ENCODE results near the gene SEPSECS.

SEPSECS gene

DNA sequence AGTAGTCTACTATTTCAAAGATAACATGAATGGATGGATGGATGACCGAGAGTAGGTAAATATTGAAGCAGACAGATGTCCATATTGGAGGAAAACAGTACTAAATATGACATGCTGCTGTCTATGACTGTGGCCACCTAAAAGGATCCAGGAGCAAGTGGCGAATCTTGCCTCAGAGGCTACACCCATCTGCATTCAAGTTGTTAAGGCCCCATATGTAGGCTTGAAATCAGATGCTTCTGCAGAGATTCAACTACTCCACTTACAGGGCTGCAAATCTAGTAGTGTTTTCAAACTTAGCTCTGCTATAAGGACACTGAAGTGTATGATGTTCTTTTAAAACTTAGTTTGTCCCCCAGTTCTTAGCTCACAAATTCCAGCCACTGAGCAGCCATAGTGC lies 28.9 kb downstream of the SEPSECS start:
- Mint-ChIP-seq H3K9me3 (peaks cover 3% of the 10 kb centered on the region), H3K4me3 (no peak overlapping the region), H3K27ac (no peak overlapping the region), H3K36me3 (ENCODE audit: low read depth) (peaks cover 35% of the 10 kb centered on the region), H3K4me1 (ENCODE audit: low read depth) (peaks cover 11% of the 10 kb centered on the region), H3K27me3 (no peaks in the 10 kb centered on the region)
- no peak for DNase-seq

DNA sequence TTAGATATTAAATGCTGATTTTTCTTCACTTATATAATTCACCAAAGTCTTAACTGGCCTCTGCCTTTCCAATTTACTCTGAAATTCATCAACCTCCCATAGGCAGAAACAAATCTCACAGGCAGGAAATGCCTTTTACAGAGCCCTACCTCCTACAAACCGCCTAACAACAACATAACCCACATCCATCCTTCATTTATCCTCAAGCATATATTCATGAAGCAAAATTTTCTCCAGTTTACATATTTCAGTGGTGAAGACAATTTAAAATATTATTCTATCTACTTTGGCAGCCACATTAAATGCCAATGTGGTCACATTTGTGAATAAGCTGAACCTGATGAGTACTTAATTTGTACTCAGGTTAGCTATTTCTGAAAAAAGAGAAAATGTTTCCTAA lies 30.3 kb downstream of the SEPSECS start:
- no peak for DNase-seq
- no peak overlapping the region for H3K27ac Mint-ChIP-seq
- H3K4me1 Mint-ChIP-seq (ENCODE audit: low read depth) = peaks cover 4% of the 10 kb centered on the region

DNA sequence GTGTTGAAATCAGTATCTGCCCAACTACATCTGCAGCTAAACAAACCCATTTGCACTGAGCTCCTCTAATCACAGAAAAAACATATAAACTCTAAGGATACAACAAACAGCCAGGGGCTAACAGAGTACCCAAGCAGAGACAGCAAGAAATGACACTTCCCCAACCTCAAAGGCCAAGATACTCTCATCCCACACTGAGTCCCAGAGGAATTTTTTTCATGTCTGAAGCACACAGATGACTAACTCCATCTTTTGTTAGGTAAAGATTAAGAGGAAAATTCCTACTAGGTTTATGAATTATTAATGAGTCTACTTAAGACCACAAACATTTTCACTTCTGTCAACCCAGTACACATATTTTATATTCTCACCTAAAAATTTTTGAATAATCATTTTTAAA lies 31.6 kb downstream of the SEPSECS start:
- no peaks in the 10 kb centered on the region for H3K27me3 Mint-ChIP-seq
- H3K9me3 Mint-ChIP-seq = no peaks in the 10 kb centered on the region
- H3K4me1 Mint-ChIP-seq (ENCODE audit: low read depth) = peaks cover 5% of the 10 kb centered on the region
- peaks cover 43% of the 10 kb centered on the region for H3K36me3 Mint-ChIP-seq (ENCODE audit: low read depth)
- H3K4me3 Mint-ChIP-seq = no peak overlapping the region
- no peak overlapping the region for H3K27ac Mint-ChIP-seq
- DNase-seq = no peak

More for the DNA sequence above, 30.3 kb downstream of the SEPSECS start:
- peaks cover 34% of the 10 kb centered on the region for H3K36me3 Mint-ChIP-seq (ENCODE audit: low read depth)
- peaks cover 3% of the 10 kb centered on the region for H3K9me3 Mint-ChIP-seq
- H3K27me3 Mint-ChIP-seq = no peaks in the 10 kb centered on the region
- no peak overlapping the region for H3K4me3 Mint-ChIP-seq

DNA sequence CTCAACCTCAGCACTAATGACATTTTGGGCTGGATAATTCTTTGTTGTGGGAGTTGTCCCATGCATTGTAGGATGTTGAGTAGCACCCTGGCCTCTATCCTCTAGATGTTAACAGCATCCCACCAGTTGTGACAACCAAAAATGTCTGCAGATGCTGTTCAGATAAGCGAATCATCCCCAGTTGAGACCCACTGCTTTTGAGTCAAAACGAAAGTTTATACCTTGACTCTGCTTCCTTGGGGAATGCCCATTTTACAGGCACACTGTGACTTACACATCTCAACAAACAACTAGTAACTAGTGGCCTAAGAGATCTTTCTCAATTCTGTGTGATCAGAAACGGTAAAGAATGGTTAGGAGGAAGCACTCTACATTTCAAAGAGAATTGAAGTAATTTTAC lies 37.0 kb downstream of the SEPSECS start:
- no peak overlapping the region for H3K4me3 Mint-ChIP-seq
- H3K9me3 Mint-ChIP-seq = no peaks in the 10 kb centered on the region
- no peak for DNase-seq
- no peaks in the 10 kb centered on the region for H3K27me3 Mint-ChIP-seq
- H3K27ac Mint-ChIP-seq = peak overlapping the region; percentile 75
- peaks cover 13% of the 10 kb centered on the region for H3K4me1 Mint-ChIP-seq (ENCODE audit: low read depth)
- H3K36me3 Mint-ChIP-seq (ENCODE audit: low read depth) = peaks cover 62% of the 10 kb centered on the region

DNA sequence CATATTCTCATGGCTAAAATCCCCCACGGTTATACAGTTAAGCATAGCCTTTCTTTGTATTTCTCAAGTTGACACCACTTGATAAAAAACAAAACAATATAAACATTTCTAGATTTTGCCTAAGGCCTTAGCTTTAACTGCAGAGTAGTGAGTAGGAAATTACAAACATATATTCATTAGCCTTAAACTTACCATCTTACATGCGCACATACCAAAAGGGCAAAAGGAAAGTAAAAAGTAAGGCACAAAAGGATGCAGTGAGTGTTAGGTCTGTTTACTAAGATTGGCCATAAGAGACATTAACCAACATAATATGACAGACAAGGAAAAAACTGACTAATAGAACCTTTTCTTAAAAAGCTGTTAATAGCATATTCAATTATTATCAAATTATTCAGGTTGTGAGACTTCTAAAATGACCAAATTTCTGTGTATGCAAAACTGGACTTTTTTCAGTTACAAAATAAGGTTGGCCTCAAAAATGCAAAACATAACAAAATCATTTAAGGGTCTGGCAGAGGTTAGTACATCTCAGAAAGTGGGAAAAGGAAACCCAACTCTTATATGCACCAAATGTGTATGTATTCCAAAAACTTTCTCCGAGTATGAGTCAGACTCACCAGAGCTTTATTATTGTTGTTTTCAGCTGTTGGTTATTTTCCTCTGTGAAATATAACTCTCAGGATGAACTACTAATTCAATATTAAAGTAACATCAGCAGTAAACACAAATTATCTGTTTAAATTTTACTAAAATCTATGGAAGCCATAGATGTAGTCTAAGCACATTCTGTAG lies 39.9 kb downstream of the SEPSECS start:
- Mint-ChIP-seq H3K9me3 (no peaks in the 10 kb centered on the region), H3K27me3 (no peaks in the 10 kb centered on the region), H3K4me1 (ENCODE audit: low read depth) (peaks cover 13% of the 10 kb centered on the region), H3K36me3 (ENCODE audit: low read depth) (peaks cover 43% of the 10 kb centered on the region), H3K4me3 (no peak overlapping the region), H3K27ac (no peak overlapping the region)
- DNase-seq = no peak

DNA sequence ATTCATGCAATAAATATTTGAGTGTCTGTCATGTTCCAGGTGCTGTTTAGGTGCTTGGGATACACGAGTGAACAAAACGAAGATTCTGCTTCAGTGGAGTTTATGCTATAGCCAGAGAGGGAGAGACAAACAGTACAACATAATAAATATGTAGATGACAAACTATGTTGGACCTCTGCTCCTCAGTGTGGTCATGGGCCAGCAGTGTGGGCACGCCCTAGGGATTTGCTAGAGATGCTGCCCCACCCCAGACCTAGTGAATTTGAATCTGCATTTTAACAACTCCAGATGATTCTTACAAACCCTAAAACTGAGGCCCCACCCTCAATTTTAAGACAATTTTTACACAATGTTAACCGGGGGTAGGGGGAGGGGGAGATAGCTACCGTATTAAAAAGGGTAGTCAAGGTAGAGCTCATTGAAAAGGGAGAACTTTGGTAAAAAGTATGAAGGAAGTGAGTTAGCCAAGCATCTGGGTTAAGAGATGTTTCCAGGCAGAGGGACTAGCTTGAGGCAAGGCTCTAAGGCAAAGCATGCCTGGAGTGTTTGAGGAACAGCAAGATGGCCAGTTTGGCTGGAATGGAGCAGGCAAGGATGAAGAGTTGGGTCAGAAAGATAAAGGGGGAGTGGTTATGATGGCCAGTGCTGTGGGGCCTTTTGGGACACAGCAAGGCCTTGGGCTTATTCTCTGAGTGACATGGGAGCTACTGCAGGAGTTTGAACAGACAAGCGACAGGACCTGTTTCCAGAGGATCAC lies 42.4 kb downstream of the SEPSECS start:
- no peak overlapping the region for H3K27ac Mint-ChIP-seq
- no peaks in the 10 kb centered on the region for H3K9me3 Mint-ChIP-seq
- no peaks in the 10 kb centered on the region for H3K27me3 Mint-ChIP-seq
- no peak for DNase-seq
- H3K36me3 Mint-ChIP-seq (ENCODE audit: low read depth) = peaks cover 22% of the 10 kb centered on the region
- H3K4me3 Mint-ChIP-seq = no peak overlapping the region
- peaks cover 3% of the 10 kb centered on the region for H3K4me1 Mint-ChIP-seq (ENCODE audit: low read depth)

DNA sequence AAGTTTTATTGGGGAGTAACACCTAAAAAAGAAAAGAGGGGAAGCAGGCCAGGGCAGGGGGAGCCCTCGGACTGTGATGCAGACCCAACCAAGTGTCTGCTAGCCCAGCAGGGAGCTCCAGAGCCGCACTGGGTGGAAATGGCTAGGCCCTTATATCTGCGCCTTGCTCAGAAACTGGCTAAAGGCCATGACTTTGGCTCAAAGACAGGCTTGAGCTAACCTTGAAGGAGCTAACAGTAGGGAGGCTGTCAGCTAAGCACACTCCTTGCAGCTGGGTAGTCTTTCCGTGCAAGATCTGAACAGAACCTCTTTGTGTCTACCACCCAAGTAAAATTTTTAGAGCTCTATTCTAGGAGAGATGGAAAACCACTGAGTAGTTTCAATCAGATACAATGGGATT lies 43.0 kb downstream of the SEPSECS start:
- DNase-seq = no peak
- Mint-ChIP-seq H3K4me3 (no peak overlapping the region), H3K27me3 (no peaks in the 10 kb centered on the region), H3K36me3 (ENCODE audit: low read depth) (peaks cover 15% of the 10 kb centered on the region), H3K27ac (no peak overlapping the region), H3K9me3 (no peaks in the 10 kb centered on the region), H3K4me1 (ENCODE audit: low read depth) (no peaks in the 10 kb centered on the region)

DNA sequence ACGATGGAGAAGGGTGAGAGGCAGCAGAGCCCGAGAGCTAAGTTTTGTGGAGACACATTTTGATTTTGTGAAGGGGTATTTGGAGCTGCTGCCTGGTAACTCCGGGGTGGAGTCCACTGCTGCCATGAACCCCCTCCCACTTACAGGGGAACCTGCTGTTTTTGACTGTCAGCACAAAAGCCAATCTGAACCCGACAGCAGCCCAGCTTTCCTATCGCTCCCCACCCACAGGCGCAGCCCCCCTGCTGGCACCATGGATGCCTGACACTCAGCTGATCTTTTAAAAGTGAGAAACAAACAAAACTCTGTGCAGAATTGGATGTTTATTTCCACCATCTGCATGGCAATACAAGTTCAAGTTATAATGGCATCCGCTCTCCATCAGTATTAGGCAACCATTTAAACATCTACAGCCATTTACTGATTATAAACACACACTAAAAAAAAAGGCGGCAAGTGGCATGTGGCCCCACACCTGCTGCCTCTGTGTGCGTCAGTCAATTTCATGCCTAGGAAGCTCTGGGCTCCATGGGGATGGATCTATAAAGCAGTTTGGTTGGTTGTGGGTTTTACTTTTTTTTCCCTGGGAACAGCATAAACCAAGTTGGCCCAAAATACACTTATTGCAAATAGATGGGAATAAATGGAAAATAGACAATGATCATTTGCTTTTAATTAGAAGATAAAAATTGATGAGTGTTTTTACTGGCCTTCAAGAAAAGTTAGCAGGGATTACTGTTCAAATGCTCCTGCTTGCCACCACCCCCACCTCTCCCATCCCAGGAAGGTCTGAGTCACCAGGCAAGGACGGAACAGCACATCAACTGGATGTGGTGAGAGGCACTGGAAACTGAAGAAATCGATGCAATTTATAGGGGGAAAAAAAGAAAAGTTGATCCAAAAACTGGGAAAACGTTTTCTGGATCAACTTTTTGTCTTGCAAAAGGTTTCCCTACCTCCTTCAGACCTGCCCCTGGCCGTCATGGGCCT lies 46.0 kb downstream of the SEPSECS start:
- DNase-seq = no peak
- no peak overlapping the region for H3K4me3 Mint-ChIP-seq

DNA sequence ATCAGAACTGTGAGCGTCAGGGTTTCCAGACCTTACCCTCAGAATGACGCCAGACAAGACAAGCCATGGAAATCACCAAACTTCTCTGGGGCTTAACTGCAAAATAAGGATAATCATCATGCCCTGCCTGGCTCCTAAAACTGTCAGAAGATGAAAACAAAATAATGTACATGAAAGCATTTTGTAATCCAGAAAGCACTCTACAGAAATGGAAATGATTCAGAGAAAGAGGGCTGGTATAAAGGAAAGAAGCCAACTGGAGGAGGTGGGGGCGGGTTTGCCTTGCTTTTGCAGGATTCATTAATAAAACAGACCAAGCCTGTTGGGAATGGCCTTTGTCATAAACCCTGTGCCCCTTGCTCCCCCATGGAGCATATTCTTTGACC lies 47.3 kb downstream of the SEPSECS start:
- Mint-ChIP-seq H3K27me3 (no peaks in the 10 kb centered on the region), H3K4me3 (no peak overlapping the region), H3K27ac (no peak overlapping the region), H3K4me1 (ENCODE audit: low read depth) (no peaks in the 10 kb centered on the region), H3K36me3 (ENCODE audit: low read depth) (no peaks in the 10 kb centered on the region), H3K9me3 (no peaks in the 10 kb centered on the region)
- DNase-seq = no peak

More for the DNA sequence above, 46.0 kb downstream of the SEPSECS start:
- Mint-ChIP-seq H3K27me3 (no peaks in the 10 kb centered on the region), H3K36me3 (ENCODE audit: low read depth) (no peaks in the 10 kb centered on the region), H3K9me3 (no peaks in the 10 kb centered on the region), H3K27ac (no peak overlapping the region), H3K4me1 (ENCODE audit: low read depth) (no peaks in the 10 kb centered on the region)

DNA sequence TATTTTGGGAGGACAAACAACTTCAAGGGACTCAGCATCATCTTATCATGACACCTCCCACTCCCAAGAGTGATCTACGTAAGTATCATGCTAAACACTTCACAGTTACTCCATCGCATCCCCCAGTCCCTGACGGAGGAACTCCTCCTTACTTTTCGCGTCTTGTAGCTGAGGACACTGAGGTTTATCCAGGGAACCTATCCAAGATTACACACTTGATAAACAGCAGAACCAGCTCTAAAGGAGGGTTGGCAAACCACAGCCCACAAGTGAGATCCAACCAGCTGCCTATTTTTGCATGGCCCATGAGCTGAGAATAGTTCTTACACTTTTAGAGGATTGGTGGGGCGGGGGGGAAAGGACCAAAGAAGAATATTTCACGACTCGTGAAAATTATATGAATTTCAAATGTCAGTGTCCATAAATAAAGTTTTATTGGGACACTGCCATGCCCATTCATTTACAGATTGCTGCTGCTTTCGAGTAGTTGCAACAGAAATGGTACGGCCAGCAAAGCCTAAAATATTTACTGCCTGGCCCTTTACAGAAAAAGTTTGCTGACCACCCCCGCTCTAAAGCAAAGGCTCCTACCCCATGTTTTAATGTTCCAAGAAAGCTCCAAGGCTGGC lies 47.8 kb downstream of the SEPSECS start:
- DNase-seq = no peak
- no peak overlapping the region for H3K4me3 Mint-ChIP-seq
- no peaks in the 10 kb centered on the region for H3K27me3 Mint-ChIP-seq
- no peaks in the 10 kb centered on the region for H3K36me3 Mint-ChIP-seq (ENCODE audit: low read depth)
- H3K9me3 Mint-ChIP-seq = no peaks in the 10 kb centered on the region
- no peak overlapping the region for H3K27ac Mint-ChIP-seq
- no peaks in the 10 kb centered on the region for H3K4me1 Mint-ChIP-seq (ENCODE audit: low read depth)

DNA sequence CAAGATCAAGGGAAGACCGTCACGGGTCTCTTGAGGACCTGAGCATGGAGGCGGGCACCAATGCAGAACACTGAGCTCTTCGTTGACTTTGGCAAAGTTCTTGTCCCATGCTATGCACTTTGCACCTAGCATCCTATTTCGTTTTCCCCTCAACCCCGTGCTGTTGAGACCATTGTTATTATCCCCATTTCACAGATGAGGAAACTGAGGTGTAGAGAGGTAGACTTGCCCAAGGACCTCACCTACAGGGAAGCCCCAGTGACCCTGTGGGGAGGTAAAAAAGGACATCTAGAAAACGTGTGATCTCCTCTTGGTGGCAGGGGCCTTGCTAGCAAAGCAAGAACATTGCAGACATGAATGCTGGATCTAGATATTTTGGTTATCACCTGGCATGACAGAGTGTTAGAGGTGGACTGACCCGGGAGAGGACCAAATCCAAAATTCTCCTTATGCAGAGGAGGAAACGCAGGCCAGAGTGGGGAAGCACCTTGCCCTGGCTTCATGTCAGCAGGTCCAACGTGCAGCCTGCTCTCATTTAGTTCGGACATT lies 48.5 kb downstream of the SEPSECS start:
- no peaks in the 10 kb centered on the region for H3K4me1 Mint-ChIP-seq (ENCODE audit: low read depth)
- no peaks in the 10 kb centered on the region for H3K36me3 Mint-ChIP-seq (ENCODE audit: low read depth)
- no peak overlapping the region for H3K27ac Mint-ChIP-seq
- no peaks in the 10 kb centered on the region for H3K27me3 Mint-ChIP-seq
- no peak overlapping the region for H3K4me3 Mint-ChIP-seq
- no peaks in the 10 kb centered on the region for H3K9me3 Mint-ChIP-seq
- DNase-seq = no peak

DNA sequence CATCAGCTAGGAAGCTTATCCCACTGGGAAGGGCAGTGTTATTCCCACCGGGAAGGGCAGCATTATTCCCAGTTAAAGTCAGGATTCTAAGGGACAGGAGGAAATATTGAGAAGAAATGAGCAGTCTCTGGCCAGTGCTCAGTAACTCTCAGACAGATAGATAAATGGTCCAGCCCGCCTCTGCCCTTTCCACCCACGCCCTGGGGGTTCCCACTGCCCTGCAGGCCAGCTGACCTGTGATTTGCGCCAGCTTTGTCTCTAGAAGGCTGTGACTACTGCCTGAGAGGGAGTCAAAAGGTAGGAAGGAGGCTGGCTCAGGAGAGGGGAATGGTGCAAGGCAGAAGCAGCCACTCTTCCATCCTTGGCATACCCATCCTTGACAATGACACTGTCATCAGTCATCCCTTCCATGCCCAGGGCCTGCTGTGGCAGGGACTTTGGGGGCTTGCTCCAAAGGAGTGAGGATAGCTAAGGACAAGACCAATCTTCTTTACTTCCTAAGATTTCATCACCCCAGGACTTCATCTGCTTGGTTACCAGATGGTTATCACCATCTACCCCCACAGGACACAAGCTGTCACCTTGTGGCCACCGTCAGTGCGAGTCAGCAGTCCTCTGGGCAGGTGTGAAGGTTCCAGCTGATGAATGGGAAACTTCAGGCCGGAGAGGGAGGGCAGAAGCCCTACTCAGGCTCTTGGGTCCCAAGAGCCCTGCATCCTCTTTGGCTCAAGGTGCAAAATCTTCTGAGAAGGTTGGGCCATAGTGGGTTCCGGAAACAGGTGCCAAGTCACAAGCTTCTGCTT lies 49.5 kb downstream of the SEPSECS start:
- no peak overlapping the region for H3K4me3 Mint-ChIP-seq
- no peaks in the 10 kb centered on the region for H3K27me3 Mint-ChIP-seq
- no peaks in the 10 kb centered on the region for H3K36me3 Mint-ChIP-seq (ENCODE audit: low read depth)
- no peaks in the 10 kb centered on the region for H3K4me1 Mint-ChIP-seq (ENCODE audit: low read depth)
- no peaks in the 10 kb centered on the region for H3K9me3 Mint-ChIP-seq
- no peak overlapping the region for H3K27ac Mint-ChIP-seq
- DNase-seq = no peak

DNA sequence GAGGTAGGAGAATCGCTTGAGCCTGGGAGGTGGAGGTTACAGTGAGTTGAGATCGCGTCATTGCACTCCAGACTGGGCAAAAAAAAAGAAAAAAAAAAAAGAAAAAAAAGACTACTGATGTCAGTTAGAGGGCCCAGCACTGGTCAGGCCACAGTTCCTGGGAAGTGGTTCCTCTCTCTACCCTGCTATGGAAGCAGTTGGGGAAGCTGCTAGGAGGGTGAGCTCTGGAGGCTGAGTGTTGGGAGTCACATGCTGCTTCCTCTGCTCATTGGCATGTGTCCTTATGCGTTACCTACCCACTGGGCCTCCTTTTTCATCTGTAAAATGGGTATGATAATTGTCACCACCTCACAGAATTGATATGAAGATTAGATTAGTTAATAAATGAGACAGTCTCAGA lies 50.7 kb downstream of the SEPSECS start:
- Mint-ChIP-seq H3K4me1 (ENCODE audit: low read depth) (no peaks in the 10 kb centered on the region), H3K36me3 (ENCODE audit: low read depth) (no peaks in the 10 kb centered on the region), H3K27me3 (no peaks in the 10 kb centered on the region), H3K27ac (no peak overlapping the region), H3K9me3 (no peaks in the 10 kb centered on the region), H3K4me3 (no peak overlapping the region)
- no peak for DNase-seq
